ENCODE results near the gene TAF11L9.

- TF ChIP-seq CTCF (conservative IDR thresholded peaks at IDR 0.05; ENCODE audit: low read length) (no peak), EZH2phosphoT487 (IDR thresholded peaks at IDR 0.05; ENCODE audit: borderline replicate concordance, low read depth, low read length) (no peak)
Observed at GRCh38 chr5:17625686-17626085, 31.5 kb upstream of the TAF11L9 start.
